COR-L47 (cell line): ENCODE results near the gene LCT.
"Not testable (repeated sequence)": the region's sequence is repeated elsewhere in the genome, so short reads cannot be mapped to it uniquely, and the experiment has no call there.

Experiments
- DNase-seq: peaks from one replicate; lab custom pipeline; 2025; lab: John Stamatoyannopoulos, UW

The LCT gene

DNA sequence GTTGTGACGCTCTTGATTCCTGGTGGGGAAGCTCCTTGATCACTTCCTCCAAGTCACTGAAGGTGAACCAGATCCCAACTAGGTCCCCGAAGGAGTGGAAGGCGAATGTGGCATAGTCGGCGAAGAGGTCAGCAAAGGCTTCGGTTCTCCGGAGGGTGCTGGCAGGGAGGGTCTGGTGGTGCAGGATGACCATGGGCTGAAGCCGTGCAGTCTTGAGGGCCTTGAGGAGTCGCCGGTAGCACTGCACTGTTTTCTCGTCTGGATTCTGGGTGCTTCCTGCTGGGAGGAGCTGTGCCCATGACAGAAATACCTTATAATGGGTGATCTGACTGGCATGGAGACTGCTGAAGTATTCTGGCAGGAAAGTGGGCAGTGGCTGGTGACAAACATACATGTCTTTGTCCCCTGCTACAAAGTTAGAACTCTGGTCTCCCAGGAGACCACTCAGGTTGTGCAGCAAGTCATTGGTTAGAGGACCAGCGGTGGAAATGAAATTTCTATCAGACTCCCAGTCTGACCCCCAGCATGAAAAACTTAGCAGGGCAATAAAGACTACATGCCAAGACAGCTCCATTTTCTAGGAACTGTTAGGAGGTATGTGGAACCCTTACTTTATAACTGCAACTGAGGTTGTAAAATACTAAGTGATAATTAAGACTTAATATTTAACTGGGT, at the start of gene LCT:
TSS of gene LCT (minus strand) at position 589 of the 675 bp plus-strand sequence. CDS start at position 574, 15 bp downstream.
- DNase-seq: no peak

DNA sequence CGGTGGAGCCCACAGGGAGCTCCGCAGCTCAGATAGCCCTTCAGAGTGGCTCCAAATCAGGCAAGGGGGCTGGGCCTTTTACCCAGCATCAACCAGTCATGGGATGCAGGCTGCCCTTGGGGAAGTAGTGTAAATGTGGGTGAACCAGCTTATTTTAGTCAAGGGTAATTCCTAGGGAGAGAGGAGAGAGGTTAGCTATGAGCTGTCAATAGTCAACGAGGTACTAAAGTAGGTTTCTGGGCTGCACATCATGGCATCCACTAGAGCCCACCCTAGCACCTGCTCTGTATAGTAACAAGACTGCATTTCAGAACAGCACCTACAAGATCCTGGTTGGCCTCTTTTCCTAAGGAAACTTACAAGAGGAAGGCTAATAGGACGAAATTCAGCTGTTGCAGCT, 48.7 kb upstream of the LCT start:
- DNase-seq: no peak

DNA sequence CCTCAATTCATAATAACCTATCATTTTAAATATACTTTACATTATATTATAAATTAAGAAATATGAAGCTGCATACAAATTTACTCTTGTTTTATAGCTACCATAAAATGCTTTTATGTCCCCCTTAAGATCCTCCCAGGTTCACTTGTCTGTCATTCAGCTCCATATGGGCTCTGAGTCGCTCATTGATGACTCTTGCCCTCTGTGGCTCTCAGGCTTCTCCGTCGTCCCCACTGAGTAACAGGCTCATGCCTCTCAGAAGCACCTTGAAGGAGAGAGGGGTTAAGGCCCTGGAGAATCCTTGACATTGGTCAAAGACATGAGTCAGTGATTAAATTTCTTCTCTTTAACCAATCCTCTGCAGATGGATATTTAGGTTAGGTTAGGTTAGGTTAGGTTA, 45.4 kb upstream of the LCT start:
- no peak for DNase-seq

DNA sequence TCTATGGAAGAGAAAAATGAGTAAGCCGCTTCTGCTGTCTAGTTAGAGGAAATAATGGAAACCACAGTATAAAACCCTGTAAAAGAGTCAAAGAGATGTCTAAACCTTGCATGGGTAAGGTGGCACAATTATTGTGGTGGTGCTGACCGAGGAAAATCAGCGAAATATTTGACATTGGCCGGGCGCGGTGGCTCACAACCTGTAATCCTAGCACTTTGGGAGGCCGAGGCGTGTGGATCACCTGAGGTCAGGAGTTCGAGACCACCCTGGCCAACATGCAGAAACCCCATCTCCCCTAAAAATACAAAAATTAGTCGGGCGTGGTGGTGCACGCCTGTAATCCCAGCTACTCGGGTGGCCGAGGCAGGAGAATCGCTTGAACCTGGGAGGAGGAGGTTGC, 39.8 kb upstream of the LCT start:
- not testable (repeated sequence) for DNase-seq

DNA sequence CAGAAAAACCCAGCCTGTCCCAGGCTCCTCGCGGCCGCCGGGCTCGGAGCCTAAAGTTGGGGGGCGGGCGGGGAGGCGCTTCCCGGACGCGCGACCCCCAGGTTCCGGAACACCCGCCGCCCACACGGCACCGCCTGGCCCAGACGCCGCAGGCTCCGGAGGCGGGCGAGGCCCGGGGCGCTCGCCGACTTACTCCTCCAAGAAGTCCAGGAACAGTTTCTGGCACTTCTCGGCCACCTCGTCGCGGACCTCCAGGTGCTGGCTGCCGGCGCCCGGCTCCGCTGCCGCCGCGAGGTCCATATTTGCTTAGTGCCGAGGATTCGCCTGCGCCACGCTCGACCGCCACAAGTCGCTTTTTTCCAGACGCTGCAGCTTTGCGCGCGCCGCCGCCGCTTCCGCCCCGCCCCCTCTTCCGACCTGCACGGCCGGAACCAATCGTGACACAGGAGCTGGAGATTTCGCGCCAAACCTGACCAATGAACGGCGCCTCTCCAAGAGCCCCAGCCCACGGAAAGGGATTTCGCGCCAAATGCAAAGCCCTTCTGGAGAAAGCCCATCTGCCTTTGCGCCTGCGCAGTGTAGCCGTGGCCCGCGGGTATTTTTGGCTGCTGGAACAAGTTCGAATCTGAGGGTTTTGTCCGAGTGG, 39.2 kb upstream of the LCT start, which contains the start of gene MCM6:
TSS of gene MCM6 (minus strand) at position 378 of the 646 bp plus-strand sequence. CDS start at position 300, 78 bp downstream.
- DNase-seq: peak; percentile 99

DNA sequence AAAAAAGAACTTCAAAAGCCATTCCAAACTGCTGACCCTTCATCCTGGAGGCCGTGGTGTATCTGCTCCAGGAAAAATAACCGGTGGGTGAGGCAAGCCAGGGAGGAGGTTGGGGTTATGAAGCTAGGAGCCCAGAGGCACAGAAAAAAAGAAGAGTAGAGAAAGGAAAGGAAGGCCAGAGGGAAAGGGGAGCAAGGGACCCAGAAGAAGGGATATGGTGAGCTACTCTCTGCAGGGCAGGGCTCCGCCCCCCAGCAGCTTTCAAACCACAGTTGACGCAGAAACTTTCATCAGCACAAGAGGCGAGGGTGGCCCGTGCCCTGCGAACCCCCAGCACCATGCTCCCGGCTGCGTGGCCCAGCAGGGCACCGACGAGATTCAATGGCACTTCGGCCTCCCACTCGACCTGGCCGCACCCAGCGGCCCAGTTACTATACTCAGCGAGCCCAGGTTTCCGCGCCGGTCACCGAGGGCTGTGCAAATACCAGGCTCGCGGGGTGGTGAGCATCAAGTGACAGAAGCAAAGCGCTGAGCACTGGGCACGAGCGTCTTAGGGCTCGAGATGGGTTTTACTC, 38.6 kb upstream of the LCT start:
- DNase-seq: peak; percentile 46

DNA sequence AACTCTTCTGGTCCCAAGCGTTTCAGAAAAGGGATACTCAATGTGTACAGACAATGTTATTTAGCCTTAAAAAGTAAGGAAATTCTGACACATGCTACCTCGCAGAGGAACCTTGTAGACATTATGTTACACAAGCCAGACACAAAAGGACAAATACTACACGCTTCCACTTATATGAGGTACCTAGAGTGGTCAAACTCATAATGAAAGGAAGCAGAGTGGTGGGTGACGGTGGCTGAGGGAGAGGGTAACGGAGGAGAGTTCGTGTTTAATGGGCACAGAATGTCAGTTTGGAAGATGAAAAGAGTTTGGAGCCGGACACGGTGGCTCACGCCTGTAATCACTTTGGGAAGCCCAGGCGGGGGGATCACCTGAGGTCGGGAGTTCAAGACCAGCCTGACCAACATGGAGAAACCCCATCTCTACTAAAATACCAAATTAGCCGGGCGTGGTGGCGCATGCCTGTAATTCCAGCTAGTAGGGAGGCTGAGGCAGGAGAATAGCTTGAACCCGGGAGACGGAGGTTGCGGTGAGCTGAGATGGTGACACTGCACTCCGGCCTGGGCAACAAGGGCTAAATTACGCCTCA, 37.9 kb upstream of the LCT start:
- no peak for DNase-seq

DNA sequence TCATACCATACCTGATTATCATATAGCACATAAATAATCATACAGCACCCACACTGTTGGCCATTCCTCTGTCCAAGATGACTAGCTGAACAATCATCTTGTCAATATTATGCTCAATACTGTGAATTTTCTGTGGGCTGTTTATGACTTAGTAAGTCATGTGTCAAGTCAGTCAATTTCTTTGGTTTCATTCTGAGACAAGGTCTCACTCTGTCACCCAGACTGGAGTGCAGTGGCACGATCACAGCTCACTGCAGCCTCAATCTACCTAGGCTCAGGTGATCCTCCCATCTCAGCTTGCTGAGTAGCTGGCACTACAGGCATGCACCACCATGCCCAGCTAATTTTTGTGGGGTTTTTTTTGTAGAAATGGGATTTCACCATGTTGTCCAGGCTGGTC, 33.6 kb upstream of the LCT start:
- DNase-seq: no peak

DNA sequence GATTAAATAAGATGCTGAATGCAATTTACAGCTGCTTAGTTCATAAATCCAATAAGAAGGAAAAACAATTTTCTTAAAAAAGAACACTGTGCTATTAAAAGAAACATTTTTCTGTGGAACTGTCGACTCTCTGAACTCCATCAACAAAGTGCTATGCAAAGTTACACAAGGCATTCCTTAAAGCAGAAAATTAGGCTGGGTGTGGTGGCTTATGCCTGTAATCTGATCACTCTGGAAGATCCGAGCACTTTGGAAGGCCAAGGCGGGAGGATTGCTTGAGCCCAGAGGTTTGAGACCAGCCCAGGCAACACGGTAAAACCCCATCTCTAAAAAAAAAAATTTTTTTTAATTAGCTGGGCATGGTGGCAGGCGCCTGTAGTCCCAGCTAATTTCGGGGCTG, 26.2 kb upstream of the LCT start:
- DNase-seq: no peak

DNA sequence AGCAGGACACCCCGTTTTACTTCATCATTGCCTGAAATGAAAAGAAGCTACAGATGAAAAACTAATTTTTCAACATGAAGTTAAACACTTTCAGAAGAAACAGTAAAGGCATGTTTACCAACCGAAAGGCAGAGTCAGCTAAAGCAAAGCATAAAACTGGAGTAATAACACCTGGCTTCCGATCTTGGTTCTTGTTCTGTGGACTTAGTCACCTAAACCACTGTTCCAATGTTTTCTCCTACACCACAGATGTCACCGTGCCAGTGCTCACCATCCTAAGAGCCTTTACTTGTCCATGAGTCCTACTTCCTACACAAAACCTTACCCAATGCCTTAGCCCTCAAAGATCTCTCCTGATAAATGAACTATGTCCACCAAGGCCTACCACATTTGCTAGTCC, 25.7 kb upstream of the LCT start:
- no peak for DNase-seq

DNA sequence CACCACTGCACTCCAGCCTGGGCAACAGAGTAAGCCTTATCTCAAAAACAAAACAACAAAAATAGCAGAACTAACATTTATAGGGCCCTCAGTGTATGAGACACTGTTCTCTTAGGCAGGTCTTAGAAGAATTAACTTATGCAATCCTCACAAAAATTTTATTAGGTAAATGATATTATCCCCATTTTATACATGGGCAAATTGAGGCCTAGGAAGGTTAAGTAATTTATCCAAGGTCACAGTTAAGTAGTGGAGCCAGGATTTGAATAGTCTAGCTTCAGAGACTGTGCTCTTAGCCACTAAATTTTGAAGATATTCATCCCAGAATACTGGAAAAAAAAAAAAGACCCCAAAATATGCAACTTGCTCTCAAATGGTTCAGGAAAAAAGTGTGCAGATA, 16.4 kb upstream of the LCT start:
- no peak for DNase-seq

DNA sequence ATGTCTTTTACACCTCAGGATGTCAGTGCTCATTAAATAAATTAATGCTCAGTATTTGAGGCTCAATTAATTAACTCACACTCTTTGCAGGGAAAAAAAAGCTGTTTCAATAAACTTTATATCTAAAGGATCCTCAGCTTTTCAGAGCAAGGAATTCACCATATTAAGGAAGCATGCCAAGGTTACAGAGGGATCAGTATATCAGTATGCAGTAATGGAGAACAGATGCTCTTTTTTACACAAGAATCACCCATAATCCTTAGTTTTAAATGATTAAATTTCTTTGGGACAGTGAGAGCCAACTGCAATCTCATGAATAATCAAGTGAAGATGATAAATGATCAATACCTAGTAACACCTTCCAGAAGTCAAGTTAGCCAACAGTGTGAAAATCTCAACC, 14.9 kb upstream of the LCT start:
- DNase-seq: no peak

DNA sequence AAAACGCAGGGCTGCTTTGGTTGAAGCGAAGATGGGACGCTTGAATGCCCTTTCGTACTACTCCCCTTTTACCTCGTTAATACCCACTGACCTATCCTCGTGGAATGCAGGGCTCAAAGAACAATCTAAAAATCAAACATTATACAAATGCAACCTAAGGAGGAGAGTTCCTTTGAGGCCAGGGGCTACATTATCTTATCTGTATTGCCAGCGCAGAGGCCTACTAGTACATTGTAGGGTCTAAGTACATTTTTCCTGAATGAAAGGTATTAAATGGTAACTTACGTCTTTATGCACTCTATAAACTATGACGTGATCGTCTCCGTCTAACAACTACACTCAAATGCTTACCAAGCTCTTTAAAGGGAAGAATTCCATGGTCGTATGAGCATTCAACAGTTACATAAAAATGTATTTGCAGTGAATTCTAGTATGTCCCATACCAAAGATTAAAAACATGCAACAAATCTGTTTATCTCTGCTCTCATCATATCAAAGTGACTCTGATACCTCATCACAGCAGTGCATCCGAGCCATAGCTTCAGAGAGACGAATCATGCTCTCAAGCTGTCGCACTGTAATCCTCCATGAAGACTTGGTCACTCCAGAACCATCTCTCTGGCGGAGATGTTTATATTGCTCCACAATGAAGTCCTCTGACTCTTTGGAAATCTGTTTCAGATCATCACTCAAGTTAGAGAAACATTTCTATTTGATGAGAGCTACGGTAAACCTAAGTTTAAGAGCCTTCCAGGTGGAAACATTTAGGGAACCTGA, 14.1 kb upstream of the LCT start:
- no peak for DNase-seq

DNA sequence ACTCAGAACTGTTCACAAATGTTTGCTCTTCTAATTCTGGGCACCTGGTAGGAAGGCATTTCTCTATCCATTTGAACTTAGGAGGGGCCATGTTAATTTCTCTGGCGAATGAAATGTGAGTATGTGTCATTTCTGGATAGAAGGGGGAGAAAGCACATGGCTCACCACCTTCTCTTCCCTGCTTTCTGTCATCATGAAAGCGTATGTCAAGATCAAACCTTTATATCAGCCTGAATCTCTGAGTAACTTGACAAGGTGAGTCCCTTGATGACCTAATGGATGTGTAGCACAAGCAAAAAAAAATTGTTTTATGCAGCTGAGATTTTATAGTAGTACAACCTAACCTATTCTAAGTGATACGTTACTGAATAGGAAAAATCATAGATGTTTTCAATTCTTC, 12.1 kb upstream of the LCT start:
- DNase-seq: no peak

DNA sequence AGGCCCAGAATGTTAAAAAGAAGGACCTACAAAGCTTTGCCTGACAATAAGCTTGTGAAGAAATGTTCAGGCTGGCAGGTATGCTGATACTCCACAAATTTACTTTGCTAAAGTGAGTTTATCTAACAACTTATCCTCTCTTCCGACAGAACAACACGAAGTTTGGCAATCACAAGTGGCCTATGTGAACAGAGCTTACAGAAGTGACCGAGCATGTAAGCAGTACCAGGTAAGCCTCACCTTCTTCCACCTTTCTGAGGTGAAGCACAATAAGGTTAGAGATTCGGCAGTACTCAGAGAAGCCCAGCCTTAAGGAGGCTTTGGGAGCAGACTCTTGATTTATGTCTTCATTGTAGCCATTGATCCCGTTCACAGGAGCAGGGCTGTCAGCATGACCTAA, 9.0 kb upstream of the LCT start:
- no peak for DNase-seq

DNA sequence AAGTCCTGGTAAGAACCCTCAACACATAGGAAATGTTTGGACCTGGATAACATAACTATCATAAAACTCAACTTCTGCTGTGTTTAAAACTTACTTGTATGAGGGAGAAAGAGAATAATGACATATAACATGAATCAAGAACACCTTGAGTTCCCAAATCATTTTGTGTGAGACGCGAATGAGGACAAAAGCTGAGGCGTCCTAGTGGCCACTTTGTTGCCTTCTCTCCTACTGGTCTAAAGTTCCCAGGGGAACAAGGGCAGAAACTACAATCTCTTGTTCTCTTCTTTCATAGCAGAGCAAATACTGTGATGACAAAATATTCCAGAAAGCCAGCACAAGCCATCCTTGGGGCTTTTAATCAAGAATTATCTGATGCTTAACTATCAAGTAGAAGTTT, 8.3 kb upstream of the LCT start:
- DNase-seq: no peak

DNA sequence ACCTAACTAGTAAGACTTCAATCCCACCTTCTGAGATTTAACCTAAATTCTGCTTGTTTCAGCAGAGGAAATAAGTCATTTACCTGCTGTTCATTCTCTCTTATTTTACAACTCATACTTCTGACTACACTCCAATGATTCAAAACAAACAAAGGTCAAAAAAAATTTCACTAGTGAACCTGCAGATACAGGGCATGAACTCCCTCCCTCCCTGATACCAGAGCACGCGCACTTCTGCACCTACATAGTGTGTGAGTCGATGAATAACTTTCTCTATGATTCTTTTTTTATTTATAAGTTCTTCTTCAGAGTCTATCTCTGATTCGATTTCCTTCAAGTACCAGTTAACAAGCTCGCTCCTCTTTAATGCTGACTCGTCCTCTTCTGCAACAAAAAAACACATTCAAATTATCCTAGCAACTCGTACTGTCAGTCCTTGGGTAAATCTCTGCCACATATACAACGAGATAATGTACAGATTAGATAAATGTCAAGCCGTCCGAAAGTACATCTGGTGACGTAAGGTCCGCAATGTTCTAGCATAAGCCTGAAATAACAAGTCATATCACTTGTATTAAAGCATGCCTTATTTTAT, 7.4 kb upstream of the LCT start:
- no peak for DNase-seq

DNA sequence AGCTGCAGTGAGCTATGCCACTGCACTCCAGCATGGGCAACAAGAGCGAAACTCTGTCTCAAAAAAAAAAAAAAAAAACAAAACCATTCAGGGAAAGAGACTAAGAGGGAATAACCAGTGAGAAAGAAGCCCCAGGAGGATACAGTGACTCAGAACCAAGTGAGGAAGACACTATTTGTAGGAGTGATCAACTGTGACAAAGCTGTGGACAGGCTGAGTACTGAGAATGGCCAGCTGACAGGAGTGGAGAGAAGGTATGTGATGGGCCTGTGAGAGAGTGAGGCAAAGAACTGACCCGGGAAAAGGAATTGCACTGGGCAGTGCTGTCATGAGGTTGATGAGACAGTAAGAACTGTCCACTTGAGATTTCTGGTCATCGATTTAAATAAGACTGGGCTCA, 6.7 kb upstream of the LCT start:
- no peak for DNase-seq

DNA sequence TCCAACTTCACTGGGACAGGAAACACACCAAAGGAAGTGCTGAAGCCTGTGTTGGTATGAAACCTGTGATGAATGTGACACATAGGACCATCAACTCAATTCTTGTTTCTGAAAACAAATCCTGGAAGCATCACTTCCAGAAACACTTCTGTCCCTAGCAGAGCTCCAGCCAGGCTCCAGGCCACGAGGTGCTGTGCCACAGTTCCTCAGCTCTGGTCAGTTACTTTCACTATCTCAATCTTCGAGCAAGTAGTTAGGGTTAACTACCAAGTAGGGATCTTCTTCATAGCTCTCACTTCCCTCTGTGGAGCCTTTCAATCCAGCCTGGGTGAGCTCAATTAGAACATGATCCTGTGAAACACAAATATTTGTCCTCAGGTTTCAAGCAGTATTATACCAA, 3.6 kb upstream of the LCT start:
- no peak for DNase-seq

DNA sequence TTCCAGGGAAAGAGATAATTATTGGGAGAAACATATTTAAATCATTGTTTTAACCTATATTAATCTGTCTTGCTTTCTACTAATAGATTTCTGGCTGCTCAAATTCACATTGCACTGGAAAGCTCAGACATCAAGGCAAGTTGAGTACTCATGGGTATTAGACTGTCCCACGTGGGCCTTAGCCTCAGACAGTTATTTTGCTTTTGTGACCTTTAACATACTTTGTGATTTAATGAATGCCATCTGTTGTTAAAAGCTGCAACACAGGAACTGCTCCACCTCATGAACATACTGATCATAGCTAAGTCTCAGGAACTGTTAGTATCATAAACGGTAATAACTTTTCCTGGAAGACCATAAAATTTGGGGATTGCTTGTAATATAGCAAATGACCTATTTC, 2.7 kb upstream of the LCT start:
- DNase-seq: no peak

DNA sequence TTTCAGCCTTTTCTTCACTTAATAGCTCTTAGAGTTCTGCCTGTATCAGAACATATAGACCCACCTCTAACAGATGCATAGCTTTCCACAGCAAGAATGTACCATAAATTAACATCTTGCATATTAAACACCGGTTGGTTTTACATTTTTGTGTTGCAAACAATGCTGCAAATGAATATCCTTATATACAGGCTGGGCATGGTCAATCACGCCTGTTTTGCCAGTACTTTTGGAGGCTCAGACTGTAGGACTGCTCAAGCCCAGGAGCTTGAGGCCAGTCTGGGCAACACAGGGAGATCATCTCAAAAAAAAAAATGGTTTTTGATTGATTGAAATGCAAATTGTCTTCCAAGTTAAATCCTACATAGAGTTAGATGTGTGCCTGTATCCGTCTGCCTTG, 1.5 kb upstream of the LCT start:
- no peak for DNase-seq

DNA sequence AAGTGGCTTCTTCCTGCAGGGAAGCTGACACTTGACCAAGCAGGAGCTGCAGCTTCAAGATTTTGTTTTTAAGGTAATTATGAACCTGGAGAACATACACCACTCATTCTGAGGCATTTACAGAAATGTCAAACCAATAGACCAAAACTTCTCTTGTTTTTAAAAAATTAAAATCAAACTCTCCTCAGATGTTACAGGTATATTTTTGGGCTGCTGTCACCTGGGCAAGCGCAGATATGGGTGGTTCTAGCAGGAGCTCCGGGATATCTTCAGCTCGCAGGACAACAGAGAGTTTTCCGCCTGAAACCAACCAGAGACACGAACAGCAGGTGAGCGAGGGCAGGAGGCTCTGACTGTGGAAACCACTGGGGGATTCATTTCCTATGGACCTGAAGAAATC, 4.1 kb downstream of the LCT start:
- no peak for DNase-seq
